Left renal cortex interstitium (tissue), 4 donors: ENCODE measurements around the gene FBXO10. TPM values are rescaled to one million over a fixed set of nuclear protein-coding genes. Genes with fewer than 3 reads are reported as not detected.

Source experiments
- DNase-seq, 4 donors: peaks; one replicate each; pipeline ENCODE4 v3.0.0-alpha.2; 2013; ENCODE audit warnings: low read depth in 4 of 4, low spot score in 2 of 4, missing footprints in 1 of 4
- polyA plus RNA-seq, 4 donors: library from polyadenylated mRNA; unstranded; fragments of 120-200 nt; gene quantifications; one replicate each; pipeline ENCODE4 v1.2.1, GENCODE V29; 2013; ENCODE audit not compliant: insufficient read length in 4 of 4

Gene FBXO10
- polyA plus RNA-seq, 4 donors, result 11.7 to 19.8 (median 15.1) TPM

GRCh38 chr9:37551888-37552287 lies 24.3 kb downstream of the FBXO10 start:
- no peak for DNase-seq

- no peak for DNase-seq
Observed at GRCh38 chr9:37551468-37551867, 24.7 kb downstream of the FBXO10 start.

- no peak for DNase-seq
Observed at GRCh38 chr9:37550781-37551180, 25.4 kb downstream of the FBXO10 start.

GRCh38 chr9:37549527-37549926 lies 26.7 kb downstream of the FBXO10 start:
- no peak for DNase-seq

GRCh38 chr9:37547328-37547878 lies 28.8 kb downstream of the FBXO10 start:
- no peak for DNase-seq

- no peak for DNase-seq
Observed at GRCh38 chr9:37543468-37543867, 32.7 kb downstream of the FBXO10 start.

- DNase-seq, result no peak
Observed at GRCh38 chr9:37542895-37543294, 33.3 kb downstream of the FBXO10 start.

- no peak for DNase-seq
Observed at GRCh38 chr9:37542488-37542887, 33.7 kb downstream of the FBXO10 start.

GRCh38 chr9:37541465-37541864 lies 34.7 kb downstream of the FBXO10 start:
- DNase-seq, result no peak

- DNase-seq, result peak in 2 of 4 donors; percentile 3 to 16
Observed at GRCh38 chr9:37540634-37541033, 35.5 kb downstream of the FBXO10 start.

- DNase-seq, result no peak
Observed at GRCh38 chr9:37539634-37540033, 36.5 kb downstream of the FBXO10 start.

GRCh38 chr9:37538099-37538498 lies 38.1 kb downstream of the FBXO10 start:
- DNase-seq, result no peak

GRCh38 chr9:37534901-37535300 lies 41.3 kb downstream of the FBXO10 start:
- no peak for DNase-seq

GRCh38 chr9:37534412-37534811 lies 41.8 kb downstream of the FBXO10 start:
- DNase-seq, result no peak

GRCh38 chr9:37531699-37532098 lies 44.5 kb downstream of the FBXO10 start:
- no peak for DNase-seq

- DNase-seq, result peak; percentile 37 to 60 (median 47)
Observed at GRCh38 chr9:37528652-37529471, 47.3 kb downstream of the FBXO10 start.

- no peak for DNase-seq
Observed at GRCh38 chr9:37523916-37524315, 52.3 kb downstream of the FBXO10 start.

- DNase-seq, result no peak
Observed at GRCh38 chr9:37522971-37523370, 53.2 kb downstream of the FBXO10 start.

- no peak for DNase-seq
Observed at GRCh38 chr9:37521111-37521510, 55.1 kb downstream of the FBXO10 start.

GRCh38 chr9:37520641-37521040 lies 55.5 kb downstream of the FBXO10 start:
- DNase-seq, result no peak

GRCh38 chr9:37517923-37518322 lies 58.3 kb downstream of the FBXO10 start:
- DNase-seq, result no peak

- no peak for DNase-seq
Observed at GRCh38 chr9:37515620-37516258, 60.4 kb downstream of the FBXO10 start.
